HEK293T (cell line): Measurements from ENCODE around the gene ZNF136.

Experiments used
- ELF4 ChIP-seq: fragments of 450-650 bp; IDR thresholded peaks from 2 replicates; pipeline ENCODE4 v1.6.1; 2017; ENCODE audit warnings: antibody characterized with exemption
- LEF1 ChIP-seq: fragments of 450-650 bp; IDR thresholded peaks from 2 replicates; pipeline ENCODE4 v1.6.1; 2017; ENCODE audit warnings: mild to moderate bottlenecking, borderline replicate concordance
- SUZ12 ChIP-seq: fragments of 450-650 bp; IDR thresholded peaks from 2 replicates; pipeline ENCODE4 v1.6.1; 2016; ENCODE audit warnings: mild to moderate bottlenecking

GRCh38 chr19:12180377-12180776 lies 17.5 kb downstream of the ZNF136 start:
- TF ChIP-seq SUZ12 (no peak), LEF1 (no peak), ELF4 (no peak)
